Karpas-422 (cell line): ENCODE measurements around the gene IL6R. TPM values are rescaled to one million over a fixed set of nuclear protein-coding genes. Genes with fewer than 3 reads are reported as not detected.

ENCODE experiments used
- DNase-seq: peaks from one replicate; pipeline ENCODE4 v3.0.0-alpha.2; 2015
- H2AFZ ChIP-seq: fragments of 200-600 bp; sonication (generic); 2 replicates; pipeline ENCODE4 v1.6.1; 2014; ENCODE audit warnings: antibody characterized with exemption, low read length, mixed read lengths
- H3K27ac ChIP-seq: fragments of 200-600 bp; sonication (generic); 2 replicates; pipeline ENCODE4 v1.5.1; 2014; ENCODE audit warnings: mild to moderate bottlenecking, low read length, moderate library complexity
- H3K27me3 ChIP-seq: fragments of 200-600 bp; sonication (generic); 2 replicates; pipeline ENCODE4 v1.6.1; 2014; ENCODE audit warnings: low read length, mixed read lengths
- H3K36me3 ChIP-seq: fragments of 200-600 bp; sonication (generic); 2 replicates; pipeline ENCODE4 v1.6.1; 2014; ENCODE audit warnings: low read length, mixed read lengths; ENCODE audit not compliant: insufficient read depth
- H3K4me1 ChIP-seq: fragments of 200-600 bp; sonication (generic); 2 replicates; pipeline ENCODE4 v1.6.1; 2014; ENCODE audit warnings: mild to moderate bottlenecking, low read length, mixed read lengths
- H3K4me2 ChIP-seq: fragments of 200-600 bp; sonication (generic); 2 replicates; pipeline ENCODE4 v1.6.1; 2014; ENCODE audit warnings: low read length, low read depth, mild to moderate bottlenecking; ENCODE audit not compliant: poor library complexity, severe bottlenecking
- H3K4me3 ChIP-seq: fragments of 200-600 bp; sonication (generic); 2 replicates; pipeline ENCODE4 v1.5.1; 2014; ENCODE audit warnings: mild to moderate bottlenecking, antibody characterized with exemption, low read length, mixed read lengths
- H3K79me2 ChIP-seq: fragments of 200-600 bp; sonication (generic); 2 replicates; pipeline ENCODE4 v1.6.1; 2014; ENCODE audit warnings: mild to moderate bottlenecking, low read length, mixed read lengths
- H3K9ac ChIP-seq: fragments of 200-600 bp; sonication (generic); 2 replicates; pipeline ENCODE4 v1.6.0; 2014; ENCODE audit warnings: low read length
- H3K9me2 ChIP-seq: fragments of 200-600 bp; sonication (generic), shearing (Covaris generic); replicated peaks from 2 replicates; pipeline ENCODE4 v1.6.0; 2014; ENCODE audit warnings: mild to moderate bottlenecking, low read length, moderate library complexity; ENCODE audit not compliant: insufficient read depth
- H3K9me3 ChIP-seq: fragments of 300-700, 200-600 bp; sonication (generic); 2 replicates; pipeline ENCODE4 v1.6.1; 2014; ENCODE audit warnings: low read length, mixed read lengths
- H4K20me1 ChIP-seq: fragments of 200-600 bp; sonication (generic); 2 replicates; pipeline ENCODE4 v1.6.1; 2014; ENCODE audit warnings: mild to moderate bottlenecking, antibody characterized with exemption, low read length, low read depth; ENCODE audit not compliant: insufficient read depth
- total RNA-seq: library from RNA; depleted of rRNA; stranded (reverse); fragments of >200 nt; shearing (Covaris generic); gene quantifications from 2 replicates; pipeline ENCODE4 v1.2.3, GENCODE V29; 2014; ENCODE audit warnings: low replicate concordance

IL6R gene
- total RNA-seq, 1 experiment from 2014 or later, result not detected

DNA sequence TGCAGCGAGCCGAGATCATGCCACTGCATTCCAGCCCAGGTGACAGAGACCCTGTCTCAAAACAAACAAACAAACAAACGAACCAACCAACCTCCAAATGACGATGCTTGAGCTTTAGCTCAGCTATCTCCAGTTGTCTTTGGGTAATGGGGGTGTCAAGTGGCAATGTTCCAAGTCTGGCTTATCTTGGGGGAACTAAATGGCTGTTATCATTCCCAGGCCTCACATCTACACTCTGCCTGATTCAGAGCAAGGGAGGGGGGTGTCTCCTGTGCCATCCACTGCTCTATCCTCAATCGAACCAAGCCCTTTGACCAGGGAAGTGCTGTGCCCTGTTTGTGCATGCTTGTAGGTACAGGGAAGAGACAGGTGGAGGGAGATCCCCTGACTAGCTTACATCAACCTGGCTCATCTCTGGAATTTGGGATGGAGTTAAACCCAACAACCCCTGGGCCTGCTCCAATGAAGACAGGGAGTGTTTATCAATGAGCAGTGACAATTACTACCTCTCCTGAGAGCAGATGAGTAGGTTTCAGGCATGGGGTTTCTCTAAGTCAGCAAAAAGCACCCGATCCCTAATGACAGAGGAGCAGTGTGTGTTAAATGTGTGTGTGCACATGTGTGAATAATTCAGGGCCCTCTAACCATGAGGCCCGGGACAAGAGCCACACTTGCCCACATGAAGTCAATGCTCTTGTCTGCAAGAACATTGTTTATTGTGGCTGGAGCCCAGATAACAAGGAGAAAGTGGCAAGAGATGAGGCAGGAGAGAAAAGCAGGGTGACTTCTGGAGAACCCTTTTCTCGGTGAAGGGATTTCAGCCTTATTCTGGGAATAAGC lies 20.3 kb upstream of the IL6R start:
- Histone ChIP-seq H4K20me1 (no peaks in the 10 kb centered on the region), H3K4me2 (no peak overlapping the region), H3K27me3 (no peaks in the 10 kb centered on the region), H3K9me2 (no peaks in the 10 kb centered on the region), H3K79me2 (no peaks in the 10 kb centered on the region), H2AFZ (peak overlapping the region; percentile 98), H3K4me1 (0 out of 2 replicates have a peak, but pooled peaks cover 2% of the 10 kb centered on the region), H3K9me3 (no peaks in the 10 kb centered on the region), H3K36me3 (no peaks in the 10 kb centered on the region), H3K4me3 (no peak overlapping the region), H3K9ac (no peak overlapping the region), H3K27ac (no peak overlapping the region)
- DNase-seq, result no peak

DNA sequence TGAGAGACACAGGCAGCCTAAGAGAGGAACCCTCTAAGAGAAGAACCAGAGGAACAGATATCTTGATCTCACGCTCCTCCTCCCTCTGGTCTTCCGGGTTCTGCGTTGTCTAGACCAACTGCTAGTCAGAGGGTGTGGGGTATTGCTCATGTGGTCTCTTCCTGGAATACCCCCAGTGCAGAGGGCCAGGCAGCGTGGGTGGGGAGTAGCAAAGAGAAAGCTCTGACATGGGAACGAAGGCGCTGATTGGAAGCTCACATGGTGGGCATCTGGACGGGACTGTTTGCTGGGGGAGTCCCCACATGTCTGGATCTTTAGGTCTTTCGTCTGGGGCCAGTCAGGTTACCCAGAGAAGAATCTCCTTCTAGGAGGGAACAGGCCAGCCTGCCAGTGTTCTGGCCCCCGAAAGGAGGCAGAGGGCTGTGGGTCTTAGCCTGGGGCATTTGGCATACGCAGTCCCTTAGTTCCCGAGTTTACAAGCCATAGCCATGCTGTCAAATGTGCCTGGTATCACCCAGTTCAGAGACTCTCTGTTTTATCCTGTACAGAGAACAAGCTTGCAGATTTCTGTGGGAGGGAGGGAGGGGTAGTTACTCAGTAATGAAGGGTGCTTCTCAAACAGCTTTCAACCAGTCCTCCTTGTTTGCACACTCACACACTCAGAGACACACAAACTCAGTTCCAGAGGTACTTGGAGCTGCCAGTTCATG lies 18.3 kb upstream of the IL6R start:
- Histone ChIP-seq H3K27me3 (no peaks in the 10 kb centered on the region), H3K4me1 (0 out of 2 replicates have a peak, but pooled peaks cover 2% of the 10 kb centered on the region), H3K27ac (no peak overlapping the region), H3K9ac (no peak overlapping the region), H3K9me3 (no peaks in the 10 kb centered on the region), H3K4me3 (no peak overlapping the region), H3K36me3 (no peaks in the 10 kb centered on the region), H3K4me2 (no peak overlapping the region), H3K9me2 (no peaks in the 10 kb centered on the region), H3K79me2 (no peaks in the 10 kb centered on the region), H4K20me1 (no peaks in the 10 kb centered on the region), H2AFZ (0 out of 2 replicates have a peak overlapping the region, but pooled peaks have one; percentile 12)
- DNase-seq, result peak; percentile 44

DNA sequence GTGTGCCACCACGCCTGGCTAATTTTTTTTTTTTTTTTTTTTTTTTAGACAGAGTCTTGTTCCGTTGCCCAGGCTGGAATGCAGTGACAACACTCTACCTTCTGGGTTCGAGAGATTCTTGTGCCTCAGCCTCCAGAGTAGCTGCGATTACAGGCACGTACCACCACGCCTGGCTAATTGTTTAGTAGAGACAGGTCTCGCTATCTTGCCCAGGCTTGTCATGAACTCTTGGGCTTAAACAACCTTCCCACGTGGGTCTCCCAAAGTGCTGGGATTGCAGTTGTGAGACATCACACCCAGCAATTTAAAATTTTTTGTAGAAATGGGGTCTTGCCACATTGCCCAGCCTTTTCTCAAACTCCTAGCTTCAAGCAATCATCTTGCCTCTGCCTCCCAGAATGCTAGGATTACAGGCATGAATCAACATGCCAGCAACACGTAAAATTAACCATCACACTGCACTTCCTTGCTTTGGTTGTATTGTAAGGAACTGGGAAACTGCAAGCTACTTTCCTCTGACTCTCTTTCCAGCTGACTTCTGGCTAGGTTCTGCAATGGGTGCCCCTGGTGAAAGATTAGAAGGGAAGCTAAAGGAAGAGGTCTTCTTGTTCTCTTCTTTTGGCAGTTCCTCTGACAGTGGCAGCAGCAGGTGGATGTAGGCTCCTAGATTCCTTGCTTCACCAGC lies 13.9 kb upstream of the IL6R start:
- Histone ChIP-seq H3K27ac (no peak overlapping the region), H4K20me1 (no peaks in the 10 kb centered on the region), H2AFZ (no peak overlapping the region), H3K9me2 (no peaks in the 10 kb centered on the region), H3K9me3 (no peaks in the 10 kb centered on the region), H3K36me3 (no peaks in the 10 kb centered on the region), H3K9ac (no peak overlapping the region), H3K4me2 (no peak overlapping the region), H3K79me2 (no peaks in the 10 kb centered on the region), H3K4me1 (no peaks in the 10 kb centered on the region), H3K4me3 (no peak overlapping the region), H3K27me3 (no peaks in the 10 kb centered on the region)
- DNase-seq, result no peak

DNA sequence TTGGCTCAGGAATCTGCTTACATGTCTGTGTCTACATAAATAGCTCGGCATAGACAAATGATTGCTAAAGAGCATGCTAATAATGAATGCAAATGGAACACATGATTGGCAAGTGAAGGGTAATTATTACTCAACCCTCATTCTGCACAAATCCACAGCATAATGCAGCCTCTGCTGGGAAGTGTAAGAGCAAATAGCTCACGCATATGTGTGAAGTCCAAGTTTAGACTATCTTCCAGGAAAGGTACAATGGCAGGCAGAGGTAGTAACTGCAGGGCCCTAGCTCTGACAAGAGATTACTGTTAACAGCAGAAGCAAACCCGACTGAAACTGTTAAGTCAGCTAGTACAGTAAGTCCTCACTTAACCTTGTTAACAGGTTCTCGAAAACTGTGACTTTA lies 7.0 kb upstream of the IL6R start:
- Histone ChIP-seq H3K9me3 (no peaks in the 10 kb centered on the region), H3K4me2 (no peak overlapping the region), H3K4me1 (no peaks in the 10 kb centered on the region; the same call in 1 of the 2 replicates), H3K36me3 (no peaks in the 10 kb centered on the region), H3K27ac (no peak overlapping the region), H4K20me1 (no peaks in the 10 kb centered on the region), H3K27me3 (no peaks in the 10 kb centered on the region), H3K4me3 (no peak overlapping the region), H3K9me2 (no peaks in the 10 kb centered on the region), H3K79me2 (no peaks in the 10 kb centered on the region), H3K9ac (no peak overlapping the region), H2AFZ (no peak overlapping the region)
- no peak for DNase-seq

DNA sequence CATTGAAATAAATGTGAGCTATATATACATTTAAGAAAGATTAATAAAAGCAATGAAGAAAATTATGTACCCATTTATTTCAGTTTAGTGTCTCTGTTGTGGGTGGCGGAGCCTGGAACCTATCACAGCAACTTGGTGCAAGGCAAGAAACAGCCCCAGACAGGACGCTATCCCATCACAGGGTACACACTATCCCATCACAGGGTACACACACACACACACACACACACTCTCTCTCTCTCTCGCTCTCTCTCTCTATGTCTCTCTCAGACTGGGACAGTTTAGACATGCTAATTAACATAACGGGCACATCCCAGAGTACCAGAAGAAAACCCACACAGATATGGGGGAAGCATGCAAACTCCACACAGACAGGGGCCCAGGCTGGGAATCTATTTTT lies 6.5 kb upstream of the IL6R start:
- Histone ChIP-seq H3K27ac (no peak overlapping the region), H3K4me2 (no peak overlapping the region), H4K20me1 (no peaks in the 10 kb centered on the region), H3K4me3 (no peak overlapping the region), H3K36me3 (no peaks in the 10 kb centered on the region), H3K9me3 (no peaks in the 10 kb centered on the region), H2AFZ (no peak overlapping the region), H3K27me3 (no peaks in the 10 kb centered on the region), H3K9ac (no peak overlapping the region), H3K79me2 (no peaks in the 10 kb centered on the region), H3K4me1 (no peaks in the 10 kb centered on the region; the same call in 1 of the 2 replicates), H3K9me2 (no peaks in the 10 kb centered on the region)
- DNase-seq, result no peak

DNA sequence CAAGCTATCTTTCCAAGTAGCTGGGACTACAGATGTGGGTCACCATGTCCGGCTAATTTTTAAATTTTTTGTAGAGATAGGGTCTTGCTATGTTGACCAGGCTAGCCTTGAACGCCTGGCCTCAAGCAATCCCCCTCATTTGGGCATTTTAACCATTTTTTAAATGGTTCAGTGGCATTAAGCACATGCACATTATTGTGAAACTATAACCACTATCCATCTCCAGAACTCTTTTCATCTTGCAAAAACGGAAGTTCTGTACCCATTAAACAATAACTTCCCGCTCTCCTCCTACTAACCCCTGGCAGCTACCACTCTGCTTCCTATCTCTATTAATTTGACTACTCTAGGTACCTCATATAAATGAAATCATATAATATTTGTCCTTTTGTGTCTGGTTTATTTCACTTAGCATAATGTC lies 4.8 kb upstream of the IL6R start:
- Histone ChIP-seq H3K4me3 (no peak overlapping the region), H3K79me2 (no peaks in the 10 kb centered on the region), H3K36me3 (no peaks in the 10 kb centered on the region), H3K9me2 (no peaks in the 10 kb centered on the region), H4K20me1 (no peaks in the 10 kb centered on the region), H3K27ac (no peak overlapping the region), H3K9ac (no peak overlapping the region), H3K27me3 (0 out of 2 replicates have a peak, but pooled peaks cover 3% of the 10 kb centered on the region), H3K4me1 (peaks cover 7% of the 10 kb centered on the region), H3K4me2 (no peak overlapping the region), H3K9me3 (no peaks in the 10 kb centered on the region), H2AFZ (no peak overlapping the region)
- no peak for DNase-seq

DNA sequence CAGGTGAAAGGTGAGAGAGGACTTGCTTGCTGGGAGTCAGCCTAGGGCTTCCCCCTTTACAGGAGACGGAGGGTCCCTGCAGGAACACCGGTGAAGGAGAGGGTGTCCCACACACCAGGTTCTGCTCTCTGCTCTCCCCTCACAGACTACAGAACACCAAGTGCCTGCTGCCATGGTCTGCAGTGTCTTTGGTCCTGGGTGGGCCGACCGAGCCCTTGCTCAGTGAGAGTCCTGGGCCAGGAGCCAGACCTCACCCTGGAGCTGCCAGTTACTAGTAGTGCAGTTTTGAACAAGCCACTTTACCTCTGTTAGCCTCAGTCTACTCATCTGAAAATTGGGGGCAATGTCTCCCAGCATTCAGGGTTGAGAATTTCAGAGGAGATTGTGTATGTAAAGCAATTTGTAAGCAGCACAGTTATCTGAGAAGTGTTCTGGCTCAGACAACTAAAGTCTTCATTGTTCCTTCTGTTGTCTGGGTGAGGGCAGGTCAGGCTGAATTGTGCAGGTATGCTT lies 2.7 kb upstream of the IL6R start:
- Histone ChIP-seq H2AFZ (no peak overlapping the region), H3K4me1 (peaks cover 24% of the 10 kb centered on the region), H3K27ac (no peak overlapping the region), H3K27me3 (peaks cover 5% of the 10 kb centered on the region; the same call in 1 of the 2 replicates), H3K4me3 (no peak overlapping the region), H3K4me2 (no peak overlapping the region), H3K9ac (no peak overlapping the region), H3K9me3 (no peaks in the 10 kb centered on the region), H3K9me2 (no peaks in the 10 kb centered on the region), H4K20me1 (no peaks in the 10 kb centered on the region; the same call in 1 of the 2 replicates), H3K79me2 (no peaks in the 10 kb centered on the region), H3K36me3 (no peaks in the 10 kb centered on the region)
- no peak for DNase-seq
